GM21737 (cell line): Measurements from ENCODE around the gene CNNM2.
"Not testable (repeated sequence)": the region's sequence is repeated elsewhere in the genome, so short reads cannot be mapped to it uniquely, and the experiment has no call there.

Experiments used
- ATAC-seq: cut with Tn5 transposase; IDR thresholded peaks from one replicate; pipeline ENCODE4 v1.9.1; 2021; ENCODE audit warnings: mild to moderate bottlenecking, moderate library complexity; ENCODE audit not compliant: unreplicated experiment

The CNNM2 gene

GRCh38 chr10:103130910-103131309 lies 212.8 kb downstream of the CNNM2 start:
- no peak for ATAC-seq

GRCh38 chr10:103135168-103135567 lies 217.1 kb downstream of the CNNM2 start:
- not testable (repeated sequence) for ATAC-seq

DNA sequence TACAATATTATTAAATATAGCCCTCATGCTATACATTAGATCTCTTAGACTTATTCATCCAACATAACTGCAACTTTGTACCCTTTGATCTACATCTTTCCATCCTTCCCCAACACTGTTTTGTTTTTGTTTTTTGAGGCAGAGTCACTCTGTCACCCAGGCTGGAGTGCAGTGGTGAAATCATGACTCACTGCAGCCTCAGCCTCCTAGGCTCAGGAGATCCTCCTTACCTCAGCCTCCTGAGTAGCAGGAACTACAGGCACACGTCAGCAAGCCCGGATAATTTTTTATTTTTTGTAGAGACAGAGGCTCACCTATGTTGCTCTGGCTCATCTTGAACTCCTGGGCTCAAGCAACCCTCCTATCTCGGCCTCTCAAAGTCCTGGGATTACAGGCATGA lies 221.7 kb downstream of the CNNM2 start:
- no peak for ATAC-seq
